Osteocyte (in vitro differentiated cells): Measurements from ENCODE around the gene OTULIN. TPM values are rescaled to one million over a fixed set of nuclear protein-coding genes. Genes with fewer than 3 reads are reported as not detected.

Experiments used
- DNase-seq: peaks from one replicate; pipeline ENCODE4 v3.0.0; 2021; ENCODE audit warnings: mixed read lengths; ENCODE audit not compliant: unreplicated experiment; ENCODE audit errors: extremely low spot score
- H3K27ac Mint-ChIP-seq: one replicate; pipeline ENCODE4 v1.8.0; 2021; ENCODE audit warnings: mild to moderate bottlenecking, mixed read lengths; ENCODE audit not compliant: unreplicated experiment
- H3K27me3 Mint-ChIP-seq: one replicate; pipeline ENCODE4 v1.8.0; 2021; ENCODE audit warnings: mixed read lengths; ENCODE audit not compliant: unreplicated experiment
- H3K36me3 Mint-ChIP-seq: one replicate; pipeline ENCODE4 v1.8.0; 2021; ENCODE audit warnings: mixed read lengths; ENCODE audit not compliant: unreplicated experiment
- H3K4me1 Mint-ChIP-seq: one replicate; pipeline ENCODE4 v1.8.0; 2021; ENCODE audit warnings: mixed read lengths; ENCODE audit not compliant: unreplicated experiment
- H3K4me3 Mint-ChIP-seq: one replicate; pipeline ENCODE4 v1.8.0; 2021; ENCODE audit warnings: mild to moderate bottlenecking, moderate library complexity, mixed read lengths; ENCODE audit not compliant: unreplicated experiment
- H3K9me3 Mint-ChIP-seq: one replicate; pipeline ENCODE4 v1.8.0; 2021; ENCODE audit warnings: mixed read lengths; ENCODE audit not compliant: unreplicated experiment
- CTCF ChIP-seq: fragments of 200-600 bp; sonication (generic); IDR thresholded peaks from 2 replicates; pipeline ENCODE4 v1.5.0; 2021; ENCODE audit warnings: antibody characterized with exemption, mild to moderate bottlenecking, moderate library complexity
- total RNA-seq: library from RNA; stranded (reverse); gene quantifications from 2 replicates; pipeline ENCODE4 v1.2.1, GENCODE V29; 2021

OTULIN gene
- total RNA-seq, 1 donor from 2014 or later = 30.2 TPM

GRCh38 chr5:14737291-14737690 is 72.8 kb downstream of the OTULIN start:
- no peak for DNase-seq
- no peaks in the 10 kb centered on the region for H3K9me3 Mint-ChIP-seq
- H3K27ac Mint-ChIP-seq = no peak overlapping the region
- no peak overlapping the region for H3K4me3 Mint-ChIP-seq
- no peaks in the 10 kb centered on the region for H3K27me3 Mint-ChIP-seq
- peaks cover 15% of the 10 kb centered on the region for H3K4me1 Mint-ChIP-seq
- no peak for TF ChIP-seq CTCF
- peaks cover 19% of the 10 kb centered on the region for H3K36me3 Mint-ChIP-seq

- Mint-ChIP-seq H3K9me3 (no peaks in the 10 kb centered on the region), H3K36me3 (peaks cover 19% of the 10 kb centered on the region), H3K27me3 (no peaks in the 10 kb centered on the region), H3K4me1 (peaks cover 15% of the 10 kb centered on the region), H3K27ac (no peak overlapping the region), H3K4me3 (no peak overlapping the region)
- no peak for TF ChIP-seq CTCF
- DNase-seq = no peak
Measured at GRCh38 chr5:14738050-14738449, 73.5 kb downstream of the OTULIN start.

- H3K4me1 Mint-ChIP-seq = peaks cover 16% of the 10 kb centered on the region
- DNase-seq = no peak
- peak overlapping the region; percentile 31 for H3K27ac Mint-ChIP-seq
- peaks cover 13% of the 10 kb centered on the region for H3K36me3 Mint-ChIP-seq
- no peaks in the 10 kb centered on the region for H3K27me3 Mint-ChIP-seq
- no peak overlapping the region for H3K4me3 Mint-ChIP-seq
- TF ChIP-seq CTCF = no peak
- no peaks in the 10 kb centered on the region for H3K9me3 Mint-ChIP-seq
Measured at GRCh38 chr5:14739538-14739937, 75.0 kb downstream of the OTULIN start.

- H3K4me1 Mint-ChIP-seq = peaks cover 16% of the 10 kb centered on the region
- no peak for TF ChIP-seq CTCF
- no peaks in the 10 kb centered on the region for H3K27me3 Mint-ChIP-seq
- no peak overlapping the region for H3K4me3 Mint-ChIP-seq
- peaks cover 13% of the 10 kb centered on the region for H3K36me3 Mint-ChIP-seq
- no peak for DNase-seq
- H3K27ac Mint-ChIP-seq = peak overlapping the region; percentile 31
- H3K9me3 Mint-ChIP-seq = no peaks in the 10 kb centered on the region
Measured at GRCh38 chr5:14739981-14740380, 75.5 kb downstream of the OTULIN start.

GRCh38 chr5:14741131-14741530 is 76.6 kb downstream of the OTULIN start:
- Mint-ChIP-seq H3K27me3 (no peaks in the 10 kb centered on the region), H3K36me3 (peaks cover 13% of the 10 kb centered on the region), H3K4me1 (peaks cover 16% of the 10 kb centered on the region), H3K27ac (no peak overlapping the region), H3K9me3 (no peaks in the 10 kb centered on the region), H3K4me3 (no peak overlapping the region)
- DNase-seq = no peak
- TF ChIP-seq CTCF = no peak
